HEK293T (cell line): ENCODE results near the gene SPIB.

Experiments
- CTCF ChIA-PET: fragments of 350-600 bp; formaldehyde crosslinking; extraction: SDS; loops from one replicate; lab custom pipeline; 2021; ENCODE audit warnings: antibody characterized with exemption, inconsistent platforms; lab: Yijun Ruan, JAX
- POLR2A ChIA-PET: fragments of 350-600 bp; formaldehyde crosslinking; extraction: SDS; loops from one replicate; lab custom pipeline; 2020; ENCODE audit warnings: antibody characterized with exemption, inconsistent platforms; lab: Yijun Ruan, JAX
- DNase-seq: peaks from one replicate; pipeline ENCODE4 v3.0.0; 2012; ENCODE audit warnings: mixed read lengths; ENCODE audit errors: extremely low spot score
- ARNT ChIP-seq: fragments of 450-650 bp; IDR thresholded peaks from 2 replicates; pipeline ENCODE4 v1.6.1; 2017; ENCODE audit warnings: mild to moderate bottlenecking
- BHLHE40 ChIP-seq: fragments of 450-650 bp; IDR thresholded peaks from 2 replicates; pipeline ENCODE4 v1.6.1; 2016; ENCODE audit warnings: mild to moderate bottlenecking, moderate library complexity, borderline replicate concordance
- CTBP1 ChIP-seq: fragments of 450-650 bp; IDR thresholded peaks from 2 replicates; pipeline ENCODE4 v1.6.1; 2016; ENCODE audit warnings: borderline replicate concordance
- ELF4 ChIP-seq: fragments of 450-650 bp; IDR thresholded peaks from 2 replicates; pipeline ENCODE4 v1.6.1; 2017; ENCODE audit warnings: antibody characterized with exemption
- FOXA1 ChIP-seq: fragments of 450-650 bp; IDR thresholded peaks from 2 replicates; pipeline ENCODE4 v1.6.1; 2016; ENCODE audit warnings: mild to moderate bottlenecking
- FOXK2 ChIP-seq: fragments of 450-650 bp; IDR thresholded peaks from 2 replicates; pipeline ENCODE4 v1.6.1; 2016; ENCODE audit warnings: mild to moderate bottlenecking
- FOXM1 ChIP-seq: fragments of 450-650 bp; IDR thresholded peaks from 2 replicates; pipeline ENCODE4 v1.6.1; 2017; ENCODE audit warnings: mild to moderate bottlenecking, borderline replicate concordance
- HDGF ChIP-seq: fragments of 450-650 bp; IDR thresholded peaks from 2 replicates; pipeline ENCODE4 v1.6.1; 2017; ENCODE audit warnings: antibody characterized with exemption, borderline replicate concordance
- L3MBTL2 ChIP-seq: fragments of 450-650 bp; conservative IDR thresholded peaks from 2 replicates; pipeline ENCODE4 v1.6.1; 2016; ENCODE audit warnings: mild to moderate bottlenecking
- LEF1 ChIP-seq: fragments of 450-650 bp; IDR thresholded peaks from 2 replicates; pipeline ENCODE4 v1.6.1; 2017; ENCODE audit warnings: mild to moderate bottlenecking, borderline replicate concordance
- NFRKB ChIP-seq: fragments of 450-650 bp; IDR thresholded peaks from 2 replicates; pipeline ENCODE4 v1.6.1; 2016; ENCODE audit warnings: mild to moderate bottlenecking, moderate library complexity
- SP1 ChIP-seq: fragments of 450-650 bp; IDR thresholded peaks from 2 replicates; pipeline ENCODE4 v1.6.1; 2017
- SUZ12 ChIP-seq: fragments of 450-650 bp; IDR thresholded peaks from 2 replicates; pipeline ENCODE4 v1.6.1; 2016; ENCODE audit warnings: mild to moderate bottlenecking
- TARDBP ChIP-seq: fragments of 450-650 bp; IDR thresholded peaks from 2 replicates; pipeline ENCODE4 v1.6.1; 2016
- ZNF384 ChIP-seq: fragments of 450-650 bp; IDR thresholded peaks from 2 replicates; pipeline ENCODE4 v1.6.1; 2016
- TF ChIP-seq, protein P1 (sequence below): fragments of 450-650 bp; IDR thresholded peaks from 2 replicates; pipeline ENCODE4 v1.6.1; 2016

The SPIB gene

GRCh38 chr19:50394017-50394416 is 24.7 kb upstream of the SPIB start:
- no peak for DNase-seq
- ChIA-PET CTCF (no interaction called here), POLR2A (interaction anchor here (2.1 kb wide), 1 partner anchor 9 kb away, joined by 6 read pairs; no protein-coding TSS in a partner anchor)
- no peak for TF ChIP-seq HDGF
- TF ChIP-seq SP1: no peak
- no peak for TF ChIP-seq NFRKB
- no peak for TF ChIP-seq FOXM1
- no peak for TF ChIP-seq ELF4
- no peak for TF ChIP-seq TARDBP
- TF ChIP-seq, protein P1, sequence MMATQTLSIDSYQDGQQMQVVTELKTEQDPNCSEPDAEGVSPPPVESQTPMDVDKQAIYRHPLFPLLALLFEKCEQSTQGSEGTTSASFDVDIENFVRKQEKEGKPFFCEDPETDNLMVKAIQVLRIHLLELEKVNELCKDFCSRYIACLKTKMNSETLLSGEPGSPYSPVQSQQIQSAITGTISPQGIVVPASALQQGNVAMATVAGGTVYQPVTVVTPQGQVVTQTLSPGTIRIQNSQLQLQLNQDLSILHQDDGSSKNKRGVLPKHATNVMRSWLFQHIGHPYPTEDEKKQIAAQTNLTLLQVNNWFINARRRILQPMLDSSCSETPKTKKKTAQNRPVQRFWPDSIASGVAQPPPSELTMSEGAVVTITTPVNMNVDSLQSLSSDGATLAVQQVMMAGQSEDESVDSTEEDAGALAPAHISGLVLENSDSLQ: no peak
- TF ChIP-seq L3MBTL2: no peak

GRCh38 chr19:50398675-50399367 is 19.9 kb upstream of the SPIB start:
- TF ChIP-seq, protein P1: no peak
- no peak for TF ChIP-seq NFRKB
- DNase-seq: no peak
- ChIA-PET POLR2A (interaction anchor here (1.1 kb wide), 1 partner anchor 23 kb away, joined by 3 read pairs; the partner anchor contains the start of gene NR1H2), CTCF (no interaction called here)

GRCh38 chr19:50399368-50399745 is 19.4 kb upstream of the SPIB start:
- ChIA-PET POLR2A (no interaction called here), CTCF (no interaction called here)
- no peak for DNase-seq
- no peak for TF ChIP-seq SUZ12
- no peak for TF ChIP-seq ZNF384
- TF ChIP-seq ELF4: no peak

GRCh38 chr19:50401605-50402450 is 16.9 kb upstream of the SPIB start:
- TF ChIP-seq NFRKB: no peak
- no peak for TF ChIP-seq HDGF
- no peak for TF ChIP-seq CTBP1
- no peak for TF ChIP-seq BHLHE40
- no peak for TF ChIP-seq ELF4
- no peak for TF ChIP-seq ZNF384
- no peak for TF ChIP-seq L3MBTL2
- ChIA-PET POLR2A (interaction anchor here (1.0 kb wide), 1 partner anchor 18 kb away, joined by 4 read pairs; no protein-coding TSS in a partner anchor), CTCF (no interaction called here)
- DNase-seq: no peak

DNA sequence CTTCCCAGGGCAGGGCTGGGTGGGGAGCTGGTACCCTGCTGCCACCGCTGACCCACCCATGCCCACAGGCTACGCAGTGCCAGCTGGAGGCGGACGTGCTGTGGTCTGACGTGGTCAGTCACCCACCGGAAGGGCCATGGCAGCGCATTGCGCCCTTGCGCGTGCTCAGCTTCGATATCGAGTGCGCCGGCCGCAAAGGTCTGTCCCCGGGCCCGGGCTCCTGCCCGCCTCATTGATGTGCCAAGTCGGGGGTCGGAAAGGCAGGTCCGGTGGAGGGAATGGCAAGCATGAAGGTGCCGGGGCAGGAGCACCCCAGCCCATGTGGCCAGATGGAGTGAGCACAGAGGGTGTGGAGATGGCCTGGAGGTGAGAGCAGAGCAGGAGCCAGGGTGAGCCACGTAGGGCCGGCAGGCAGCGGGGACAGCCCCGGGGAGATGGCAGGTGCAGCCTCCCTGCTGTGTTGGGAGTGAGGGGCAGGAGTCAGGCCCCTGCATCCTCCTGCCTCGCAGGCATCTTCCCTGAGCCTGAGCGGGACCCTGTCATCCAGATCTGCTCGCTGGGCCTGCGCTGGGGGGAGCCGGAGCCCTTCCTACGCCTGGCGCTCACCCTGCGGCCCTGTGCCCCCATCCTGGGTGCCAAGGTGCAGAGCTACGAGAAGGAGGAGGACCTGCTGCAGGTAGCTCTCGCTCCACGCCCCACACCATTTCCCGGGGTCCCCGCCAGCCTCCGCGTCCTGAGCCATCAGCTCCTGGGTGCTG is 16.0 kb upstream of the SPIB start:
- no peak for TF ChIP-seq CTBP1
- TF ChIP-seq FOXA1: no peak
- no peak for TF ChIP-seq BHLHE40
- no peak for TF ChIP-seq ARNT
- no peak for TF ChIP-seq SP1
- TF ChIP-seq FOXK2: no peak
- TF ChIP-seq ZNF384: no peak
- no peak for TF ChIP-seq SUZ12
- no peak for TF ChIP-seq LEF1
- no peak for TF ChIP-seq ELF4
- TF ChIP-seq NFRKB: no peak
- DNase-seq: no peak
- CTCF ChIA-PET: no interaction called here
- POLR2A ChIA-PET: interaction anchor here (1.0 kb wide), 1 partner anchor 19 kb away, joined by 4 read pairs; no protein-coding TSS in a partner anchor

DNA sequence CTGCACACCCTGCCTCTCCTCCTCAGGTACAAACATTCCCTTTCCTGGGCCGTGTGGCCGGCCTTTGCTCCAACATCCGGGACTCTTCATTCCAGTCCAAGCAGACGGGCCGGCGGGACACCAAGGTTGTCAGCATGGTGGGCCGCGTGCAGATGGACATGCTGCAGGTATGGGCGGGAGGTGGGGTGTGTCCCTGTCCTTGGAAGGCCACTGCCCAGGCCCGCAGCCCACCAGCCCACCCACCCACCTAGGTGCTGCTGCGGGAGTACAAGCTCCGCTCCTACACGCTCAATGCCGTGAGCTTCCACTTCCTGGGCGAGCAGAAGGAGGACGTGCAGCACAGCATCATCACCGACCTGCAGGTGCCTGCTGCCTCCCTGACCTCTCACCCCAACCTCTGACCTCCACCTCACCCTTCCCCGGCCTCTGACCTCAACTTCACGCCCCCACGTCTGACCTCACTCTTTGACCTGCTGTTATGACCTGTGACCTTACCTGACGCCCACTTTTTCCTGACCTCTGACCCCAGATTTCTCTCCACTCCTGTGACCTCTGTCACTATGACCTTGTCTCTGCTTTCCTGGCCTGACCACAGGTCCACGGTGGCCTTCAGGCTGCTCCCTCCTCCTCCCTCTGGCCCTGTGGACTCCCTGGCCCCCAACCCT is 12.4 kb upstream of the SPIB start:
- ChIA-PET POLR2A (interaction anchor here (1.6 kb wide), 1 partner anchor 22 kb away, joined by 5 read pairs; the partner anchor contains the start of gene POLD1), CTCF (no interaction called here)
- TF ChIP-seq SP1 (no peak), TARDBP (no peak), FOXK2 (no peak), L3MBTL2 (no peak), ARNT (no peak), ELF4 (no peak), NFRKB (no peak), SUZ12 (no peak), FOXM1 (no peak)
- DNase-seq: no peak
